Liver (tissue), 3 donors: ENCODE measurements around the gene TTLL5.

Experiments
- EGR1 ChIP-seq, 2 donors: IDR thresholded peaks; 2 replicates each; pipeline ENCODE4 v1.6.1; 2016 to 2018; ENCODE audit warnings: antibody characterized with exemption in 2 of 2, low read depth in 2 of 2
- RAD21 ChIP-seq, 2 donors: IDR thresholded peaks; 2 replicates each; pipeline ENCODE4 v1.6.1; 2016; ENCODE audit warnings: antibody characterized with exemption in 2 of 2, mild to moderate bottlenecking in 2 of 2
- SP1 ChIP-seq: IDR thresholded peaks from 2 replicates; pipeline ENCODE4 v1.6.1; 2018; ENCODE audit warnings: antibody characterized with exemption, mild to moderate bottlenecking
- TAF1 ChIP-seq: conservative IDR thresholded peaks from 2 replicates; pipeline ENCODE4 v1.6.1; 2016; ENCODE audit warnings: antibody characterized with exemption, mild to moderate bottlenecking
- TF ChIP-seq, protein P1 (sequence below): fragments of 150-350 bp; IDR thresholded peaks from 2 replicates; pipeline ENCODE4 v1.5.1; 2017; ENCODE audit warnings: improper control_type of control experiment, low read depth, low read length; ENCODE audit not compliant: missing input control
- donor health status: healthy.
- donor health status: healthy.

DNA sequence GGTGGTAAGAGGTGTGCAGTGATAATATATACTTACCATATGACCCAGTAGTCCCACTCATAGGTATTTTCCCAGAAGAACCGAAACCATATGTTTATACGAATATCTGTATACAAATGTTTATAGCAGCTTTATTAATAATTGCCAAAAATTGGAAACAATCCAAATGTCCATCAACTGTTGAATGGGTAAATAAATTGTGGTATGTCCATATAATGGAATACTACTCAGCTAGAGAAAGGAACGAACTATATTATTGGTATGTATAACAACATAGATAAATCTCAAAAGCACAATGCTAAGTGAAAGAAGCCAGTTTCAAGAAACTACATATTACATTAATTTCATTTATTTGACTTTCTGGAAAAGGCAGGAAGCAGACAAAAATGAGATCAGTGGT is 66.1 kb downstream of the TTLL5 start:
- TF ChIP-seq, protein P1, sequence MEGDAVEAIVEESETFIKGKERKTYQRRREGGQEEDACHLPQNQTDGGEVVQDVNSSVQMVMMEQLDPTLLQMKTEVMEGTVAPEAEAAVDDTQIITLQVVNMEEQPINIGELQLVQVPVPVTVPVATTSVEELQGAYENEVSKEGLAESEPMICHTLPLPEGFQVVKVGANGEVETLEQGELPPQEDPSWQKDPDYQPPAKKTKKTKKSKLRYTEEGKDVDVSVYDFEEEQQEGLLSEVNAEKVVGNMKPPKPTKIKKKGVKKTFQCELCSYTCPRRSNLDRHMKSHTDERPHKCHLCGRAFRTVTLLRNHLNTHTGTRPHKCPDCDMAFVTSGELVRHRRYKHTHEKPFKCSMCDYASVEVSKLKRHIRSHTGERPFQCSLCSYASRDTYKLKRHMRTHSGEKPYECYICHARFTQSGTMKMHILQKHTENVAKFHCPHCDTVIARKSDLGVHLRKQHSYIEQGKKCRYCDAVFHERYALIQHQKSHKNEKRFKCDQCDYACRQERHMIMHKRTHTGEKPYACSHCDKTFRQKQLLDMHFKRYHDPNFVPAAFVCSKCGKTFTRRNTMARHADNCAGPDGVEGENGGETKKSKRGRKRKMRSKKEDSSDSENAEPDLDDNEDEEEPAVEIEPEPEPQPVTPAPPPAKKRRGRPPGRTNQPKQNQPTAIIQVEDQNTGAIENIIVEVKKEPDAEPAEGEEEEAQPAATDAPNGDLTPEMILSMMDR, result no peak
- no peak for TF ChIP-seq TAF1
- no peak for TF ChIP-seq SP1
- TF ChIP-seq RAD21 (IDR thresholded peaks at IDR 0.05), result no peak
- TF ChIP-seq EGR1 (IDR thresholded peaks at IDR 0.05; ENCODE audit: low read depth in 2 of 2), result no peak
